ENCODE results near the gene RALGAPA2.

- TF ChIP-seq, protein P1, sequence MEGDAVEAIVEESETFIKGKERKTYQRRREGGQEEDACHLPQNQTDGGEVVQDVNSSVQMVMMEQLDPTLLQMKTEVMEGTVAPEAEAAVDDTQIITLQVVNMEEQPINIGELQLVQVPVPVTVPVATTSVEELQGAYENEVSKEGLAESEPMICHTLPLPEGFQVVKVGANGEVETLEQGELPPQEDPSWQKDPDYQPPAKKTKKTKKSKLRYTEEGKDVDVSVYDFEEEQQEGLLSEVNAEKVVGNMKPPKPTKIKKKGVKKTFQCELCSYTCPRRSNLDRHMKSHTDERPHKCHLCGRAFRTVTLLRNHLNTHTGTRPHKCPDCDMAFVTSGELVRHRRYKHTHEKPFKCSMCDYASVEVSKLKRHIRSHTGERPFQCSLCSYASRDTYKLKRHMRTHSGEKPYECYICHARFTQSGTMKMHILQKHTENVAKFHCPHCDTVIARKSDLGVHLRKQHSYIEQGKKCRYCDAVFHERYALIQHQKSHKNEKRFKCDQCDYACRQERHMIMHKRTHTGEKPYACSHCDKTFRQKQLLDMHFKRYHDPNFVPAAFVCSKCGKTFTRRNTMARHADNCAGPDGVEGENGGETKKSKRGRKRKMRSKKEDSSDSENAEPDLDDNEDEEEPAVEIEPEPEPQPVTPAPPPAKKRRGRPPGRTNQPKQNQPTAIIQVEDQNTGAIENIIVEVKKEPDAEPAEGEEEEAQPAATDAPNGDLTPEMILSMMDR (IDR thresholded peaks at IDR 0.05): no peak
- TF ChIP-seq EP300 (IDR thresholded peaks at IDR 0.05): no peak
Observed at GRCh38 chr20:20442466-20442865, 270.0 kb downstream of the RALGAPA2 start.

Data from tibial nerve (tissue), 4 donors.